GM12878 (cell line): Measurements from ENCODE around the gene TGIF2. TPM values are rescaled to one million over a fixed set of nuclear protein-coding genes. Genes with fewer than 3 reads are reported as not detected.

Source experiments
- ATF3 ChIP-seq: IDR thresholded peaks from 2 replicates; pipeline ENCODE4 v1.6.1; 2011; ENCODE audit warnings: low read depth, mild to moderate bottlenecking, low read length, moderate library complexity, borderline replicate concordance; ENCODE audit errors: extremely low read depth
- BACH1 ChIP-seq: fragments of 450-650 bp; IDR thresholded peaks from 2 replicates; pipeline ENCODE4 v1.6.1; 2017; ENCODE audit warnings: mild to moderate bottlenecking, borderline replicate concordance
- CEBPZ ChIP-seq: fragments of 150-350 bp; IDR thresholded peaks from 2 replicates; pipeline ENCODE4 v1.6.1; 2016; ENCODE audit warnings: low read depth, low read length
- CHD1 ChIP-seq: IDR thresholded peaks from 2 replicates; pipeline ENCODE4 v1.6.1; 2012; ENCODE audit warnings: low read depth, low read length, improper control_type of control experiment
- DPF2 ChIP-seq: fragments of 450-650 bp; IDR thresholded peaks from 2 replicates; pipeline ENCODE4 v1.6.1; 2017; ENCODE audit warnings: mild to moderate bottlenecking
- EED ChIP-seq: sonication (generic); IDR thresholded peaks from 2 replicates; pipeline ENCODE4 v1.6.1; 2016; ENCODE audit warnings: antibody characterized with exemption, low read depth
- EZH2 ChIP-seq: IDR thresholded peaks from 2 replicates; pipeline ENCODE4 v1.6.1; 2012; ENCODE audit warnings: low read depth, mild to moderate bottlenecking, control low read depth, inconsistent platforms, low read length, borderline replicate concordance; ENCODE audit not compliant: control insufficient read depth
- HCFC1 ChIP-seq: fragments of 150-350 bp; IDR thresholded peaks from 2 replicates; pipeline ENCODE4 v1.6.1; 2014; ENCODE audit warnings: low read length
- HDAC2 ChIP-seq: fragments of 200-600 bp; sonication (generic); IDR thresholded peaks from 2 replicates; pipeline ENCODE4 v1.6.1; 2017
- IRF4 ChIP-seq: IDR thresholded peaks from 2 replicates; pipeline ENCODE4 v1.6.1; 2011; ENCODE audit warnings: low read depth, low read length
- KLF5 ChIP-seq: fragments of 450-650 bp; IDR thresholded peaks from 2 replicates; pipeline ENCODE4 v1.6.1; 2014; ENCODE audit warnings: mild to moderate bottlenecking; ENCODE audit not compliant: partially characterized antibody
- MLLT1 ChIP-seq: fragments of 450-650 bp; IDR thresholded peaks from 2 replicates; pipeline ENCODE4 v1.6.1; 2016; ENCODE audit warnings: mild to moderate bottlenecking
- NFIC ChIP-seq: IDR thresholded peaks from 2 replicates; pipeline ENCODE4 v1.6.1; 2012; ENCODE audit warnings: low read depth, mild to moderate bottlenecking, inconsistent platforms, low read length, moderate library complexity
- NFXL1 ChIP-seq: fragments of 450-650 bp; IDR thresholded peaks from 2 replicates; pipeline ENCODE4 v1.6.1; 2017; ENCODE audit warnings: antibody characterized with exemption, mild to moderate bottlenecking, borderline replicate concordance
- NFYA ChIP-seq: IDR thresholded peaks from 2 replicates; pipeline ENCODE4 v1.6.1; 2011; ENCODE audit warnings: low read depth, mild to moderate bottlenecking, low read length, improper control_type of control experiment, borderline replicate concordance
- PBX3 ChIP-seq: IDR thresholded peaks from 2 replicates; pipeline ENCODE4 v1.6.1; 2011; ENCODE audit warnings: mild to moderate bottlenecking, low read depth, low read length, moderate library complexity; ENCODE audit not compliant: insufficient replicate concordance
- POLR2AphosphoS2 ChIP-seq: IDR thresholded peaks from 2 replicates; pipeline ENCODE4 v1.6.1; 2011; ENCODE audit warnings: low read depth, mild to moderate bottlenecking, low read length, improper control_type of control experiment, moderate library complexity
- POLR2AphosphoS5 ChIP-seq: IDR thresholded peaks from 2 replicates; pipeline ENCODE4 v1.6.1; 2011; ENCODE audit warnings: mild to moderate bottlenecking, low read length, inconsistent platforms
- RB1 ChIP-seq: fragments of 450-650 bp; formaldehyde crosslinking; IDR thresholded peaks from 2 replicates; pipeline ENCODE4 v1.6.1; 2017; ENCODE audit warnings: mild to moderate bottlenecking, borderline replicate concordance
- RBBP5 ChIP-seq: fragments of 200-600 bp; sonication (generic); conservative IDR thresholded peaks from 2 replicates; pipeline ENCODE4 v1.6.1; 2016
- RCOR1 ChIP-seq: conservative IDR thresholded peaks from 2 replicates; pipeline ENCODE4 v1.6.1; 2012; ENCODE audit warnings: low read depth, low read length, improper control_type of control experiment
- SIN3A ChIP-seq: IDR thresholded peaks from 2 replicates; pipeline ENCODE4 v1.6.1; 2012; ENCODE audit warnings: low read depth, low read length, improper control_type of control experiment
- SREBF1 ChIP-seq: IDR thresholded peaks from 2 replicates; pipeline ENCODE4 v1.6.1; 2012; ENCODE audit warnings: mild to moderate bottlenecking, low read length
- SUZ12 ChIP-seq: fragments of 200-600 bp; sonication (generic); IDR thresholded peaks from one replicate; pipeline ENCODE4 v1.6.1; 2018; ENCODE audit warnings: antibody characterized with exemption, mild to moderate bottlenecking; ENCODE audit not compliant: unreplicated experiment
- TARDBP ChIP-seq: IDR thresholded peaks from 2 replicates; pipeline ENCODE4 v1.6.1; 2016; ENCODE audit warnings: borderline replicate concordance
- ZNF274 ChIP-seq: IDR thresholded peaks from one replicate; pipeline ENCODE4 v1.8.0; 2011; ENCODE audit not compliant: insufficient read length, insufficient read depth
- ZNF622 ChIP-seq: fragments of 450-650 bp; IDR thresholded peaks from 2 replicates; pipeline ENCODE4 v1.6.1; 2017; ENCODE audit warnings: mild to moderate bottlenecking, inconsistent platforms
- ZSCAN29 ChIP-seq: fragments of 450-650 bp; IDR thresholded peaks from 2 replicates; pipeline ENCODE4 v1.6.1; 2017; ENCODE audit warnings: mild to moderate bottlenecking, moderate library complexity
- polyA plus RNA-seq, 11 experiments: library from polyadenylated mRNA; depleted of rRNA in 4 of 11; unstranded in 6 of 11; stranded (reverse) in 5 of 11; fragments of >200 nt; fragmentation: Nextera tagmentation in 4 of 11; fragmentation: Illumina TruSeq in 1 of 11; extraction: Ambion mirVana in 4 of 11; extraction: Trizol in 1 of 11; gene quantifications; 1 replicate in 1 of 11; 2 replicates in 10 of 11; pipeline versions ENCODE4 v1.2.1 to v1.2.3, GENCODE V29; 2011 to 2016; ENCODE audit warnings: inconsistent platforms in 2 of 11, missing spikeins in 2 of 11, low read depth in 1 of 11
- total RNA-seq, 4 experiments: library from RNA; depleted of rRNA in 3 of 4; stranded (reverse); fragments of >200 nt in 3 of 4; fragmentation: Illumina TruSeq in 1 of 4; extraction: Trizol in 1 of 4; gene quantifications; 2 replicates each; pipeline versions ENCODE4 v1.2.1 to v1.2.3, GENCODE V29; 2013 to 2021

Gene TGIF2
- total and polyA plus RNA-seq, 10 of the 15 experiments (the other 5 are each of a cell fraction or from before 2014, with no cell fraction given): 13.1 to 47.1 (median 36.6) TPM

- TF ChIP-seq RB1 (peak; percentile 66), IRF4 (no peak), TARDBP (no peak), POLR2AphosphoS2 (peak; percentile 56; the same call in 1 of the 2 replicates), POLR2AphosphoS5 (peak; percentile 69), RBBP5 (no peak), BACH1 (peak; percentile 62), CEBPZ (no peak), NFXL1 (no peak), HCFC1 (no peak), NFIC (no peak), ZNF274 (no peak), RCOR1 (no peak), EZH2 (no peak), HDAC2 (no peak), SUZ12 (no peak), EED (no peak; the same call in 1 of the 2 replicates), CHD1 (no peak), MLLT1 (peak; percentile 16; the same call in 1 of the 2 replicates), SREBF1 (no peak), DPF2 (peak; percentile 84), ZNF622 (no peak), KLF5 (no peak), ZSCAN29 (no peak), SIN3A (peak; percentile 10; the same call in 1 of the 2 replicates), ATF3 (no peak), NFYA (no peak), PBX3 (peak; percentile 48)
Measured at GRCh38 chr20:36573103-36573797, at the start of gene TGIF2 (continued).
